SJSA1 (cell line): ENCODE results near the gene CLTCL1. TPM values are rescaled to one million over a fixed set of nuclear protein-coding genes. Genes with fewer than 3 reads are reported as not detected.
"Not testable (repeated sequence)": the region's sequence is repeated elsewhere in the genome, so short reads cannot be mapped to it uniquely, and the experiment has no call there.

Experiments
- DNase-seq, 2 experiments: peaks; one replicate each; pipeline ENCODE4 v3.0.0-alpha.2; 2015 to 2020; ENCODE audit warnings: low spot score in 2 of 2, low read depth in 1 of 2
- H3K27ac ChIP-seq: fragments of 250-450 bp; sonication (Bioruptor Pico); 2 replicates; pipeline ENCODE4 v1.5.1; 2020; ENCODE audit warnings: mild to moderate bottlenecking, moderate library complexity
- H3K27me3 ChIP-seq: fragments of 250-450 bp; sonication (Bioruptor Pico); replicated peaks from 2 replicates; pipeline ENCODE4 v1.5.1; 2020; ENCODE audit warnings: mild to moderate bottlenecking, moderate library complexity
- H3K36me3 ChIP-seq: fragments of 250-450 bp; sonication (Bioruptor Pico); 2 replicates; pipeline ENCODE4 v1.5.1; 2020; ENCODE audit warnings: mild to moderate bottlenecking
- H3K4me1 ChIP-seq: fragments of 250-450 bp; sonication (Bioruptor Pico); replicated peaks from 2 replicates; pipeline ENCODE4 v1.6.1; 2021; ENCODE audit warnings: mild to moderate bottlenecking
- H3K4me3 ChIP-seq: fragments of 250-450 bp; sonication (Bioruptor Pico); 2 replicates; pipeline ENCODE4 v1.5.1; 2020; ENCODE audit warnings: mild to moderate bottlenecking
- H3K9me3 ChIP-seq: fragments of 250-450 bp; sonication (Bioruptor Pico); replicated peaks from 2 replicates; pipeline ENCODE4 v1.5.1; 2020; ENCODE audit warnings: mild to moderate bottlenecking
- total RNA-seq: library from RNA; depleted of rRNA; stranded (reverse); fragments of >200 nt; shearing (Covaris generic); gene quantifications from 2 replicates; pipeline ENCODE4 v1.2.3, GENCODE V29; 2014

CLTCL1 gene
- total RNA-seq, 1 experiment from 2014 or later = 17.1 TPM

GRCh38 chr22:19256362-19256761, 35.2 kb downstream of the CLTCL1 start:
- H3K4me3 ChIP-seq, H3K4me1 ChIP-seq, H3K9me3 ChIP-seq, H3K27me3 ChIP-seq, H3K27ac ChIP-seq, DNase-seq: not testable (repeated sequence)
- peaks cover 27% of the 10 kb centered on the region for H3K36me3 ChIP-seq

GRCh38 chr22:19253143-19253542, 38.4 kb downstream of the CLTCL1 start:
- Histone ChIP-seq H3K4me3 (no peak overlapping the region), H3K4me1 (no peaks in the 10 kb centered on the region), H3K27ac (no peak overlapping the region), H3K36me3 (peaks cover 30% of the 10 kb centered on the region), H3K9me3 (no peaks in the 10 kb centered on the region), H3K27me3 (no peaks in the 10 kb centered on the region)
- DNase-seq = no peak

- Histone ChIP-seq H3K27ac (no peak overlapping the region), H3K9me3 (no peaks in the 10 kb centered on the region), H3K4me1 (no peaks in the 10 kb centered on the region), H3K4me3 (no peak overlapping the region), H3K36me3 (peaks cover 21% of the 10 kb centered on the region), H3K27me3 (no peaks in the 10 kb centered on the region)
- no peak for DNase-seq
Observed at GRCh38 chr22:19244600-19245352, 46.7 kb downstream of the CLTCL1 start.

GRCh38 chr22:19242699-19243098, 48.8 kb downstream of the CLTCL1 start:
- no peak for DNase-seq
- H3K9me3 ChIP-seq = no peaks in the 10 kb centered on the region
- no peak overlapping the region for H3K27ac ChIP-seq
- H3K4me3 ChIP-seq = no peak overlapping the region
- H3K4me1 ChIP-seq = no peaks in the 10 kb centered on the region
- H3K27me3 ChIP-seq = no peaks in the 10 kb centered on the region
- peaks cover 17% of the 10 kb centered on the region for H3K36me3 ChIP-seq

- H3K27me3 ChIP-seq = no peaks in the 10 kb centered on the region
- H3K36me3 ChIP-seq = peaks cover 17% of the 10 kb centered on the region
- no peak overlapping the region for H3K27ac ChIP-seq
- H3K4me3 ChIP-seq = no peak overlapping the region
- DNase-seq = no peak
- no peaks in the 10 kb centered on the region for H3K9me3 ChIP-seq
- no peaks in the 10 kb centered on the region for H3K4me1 ChIP-seq
Observed at GRCh38 chr22:19241593-19241906, 50.0 kb downstream of the CLTCL1 start.

- Histone ChIP-seq H3K36me3 (peaks cover 16% of the 10 kb centered on the region), H3K27me3 (no peaks in the 10 kb centered on the region), H3K27ac (no peak overlapping the region), H3K4me1 (no peaks in the 10 kb centered on the region), H3K4me3 (no peak overlapping the region), H3K9me3 (no peaks in the 10 kb centered on the region)
- DNase-seq = no peak
Observed at GRCh38 chr22:19240813-19241592, 50.5 kb downstream of the CLTCL1 start.

- no peak for DNase-seq
- H3K27ac ChIP-seq = no peak overlapping the region
- peaks cover 25% of the 10 kb centered on the region for H3K36me3 ChIP-seq
- no peak overlapping the region for H3K4me3 ChIP-seq
- no peaks in the 10 kb centered on the region for H3K9me3 ChIP-seq
- no peaks in the 10 kb centered on the region for H3K27me3 ChIP-seq
- H3K4me1 ChIP-seq = no peaks in the 10 kb centered on the region
Observed at GRCh38 chr22:19239464-19239863, 52.1 kb downstream of the CLTCL1 start.

GRCh38 chr22:19238900-19239299, 52.6 kb downstream of the CLTCL1 start:
- no peaks in the 10 kb centered on the region for H3K9me3 ChIP-seq
- H3K36me3 ChIP-seq = peaks cover 30% of the 10 kb centered on the region
- no peak overlapping the region for H3K27ac ChIP-seq
- no peak for DNase-seq
- no peak overlapping the region for H3K4me3 ChIP-seq
- no peaks in the 10 kb centered on the region for H3K27me3 ChIP-seq
- no peaks in the 10 kb centered on the region for H3K4me1 ChIP-seq

GRCh38 chr22:19235874-19236273, 55.6 kb downstream of the CLTCL1 start:
- H3K27ac ChIP-seq = no peak overlapping the region
- H3K36me3 ChIP-seq = peaks cover 55% of the 10 kb centered on the region
- no peaks in the 10 kb centered on the region for H3K9me3 ChIP-seq
- H3K4me1 ChIP-seq = no peaks in the 10 kb centered on the region
- no peaks in the 10 kb centered on the region for H3K27me3 ChIP-seq
- H3K4me3 ChIP-seq = no peak overlapping the region
- no peak for DNase-seq

GRCh38 chr22:19234126-19234896, 57.2 kb downstream of the CLTCL1 start:
- H3K27ac ChIP-seq = no peak overlapping the region

GRCh38 chr22:19233189-19233661, 58.3 kb downstream of the CLTCL1 start:
- H3K27ac ChIP-seq = no peak overlapping the region
- no peaks in the 10 kb centered on the region for H3K4me1 ChIP-seq
- no peaks in the 10 kb centered on the region for H3K9me3 ChIP-seq
- no peak for DNase-seq
- no peaks in the 10 kb centered on the region for H3K27me3 ChIP-seq
- no peak overlapping the region for H3K4me3 ChIP-seq
- peaks cover 69% of the 10 kb centered on the region for H3K36me3 ChIP-seq

More at GRCh38 chr22:19234126-19234896, 57.2 kb downstream of the CLTCL1 start:
- DNase-seq = no peak
- Histone ChIP-seq H3K4me3 (no peak overlapping the region), H3K36me3 (peaks cover 61% of the 10 kb centered on the region), H3K4me1 (no peaks in the 10 kb centered on the region), H3K27me3 (no peaks in the 10 kb centered on the region), H3K9me3 (no peaks in the 10 kb centered on the region)

GRCh38 chr22:19232623-19233022, 58.9 kb downstream of the CLTCL1 start:
- no peak for DNase-seq
- Histone ChIP-seq H3K36me3 (peaks cover 74% of the 10 kb centered on the region), H3K27ac (no peak overlapping the region), H3K4me3 (no peak overlapping the region), H3K27me3 (no peaks in the 10 kb centered on the region), H3K4me1 (no peaks in the 10 kb centered on the region), H3K9me3 (no peaks in the 10 kb centered on the region)

- Histone ChIP-seq H3K4me1 (no peaks in the 10 kb centered on the region), H3K36me3 (peaks cover 70% of the 10 kb centered on the region)
Observed at GRCh38 chr22:19231986-19232385, 59.5 kb downstream of the CLTCL1 start.

GRCh38 chr22:19229600-19229999, 61.9 kb downstream of the CLTCL1 start:
- no peaks in the 10 kb centered on the region for H3K4me1 ChIP-seq
- no peak for DNase-seq
- H3K4me3 ChIP-seq = no peak overlapping the region
- H3K9me3 ChIP-seq = no peaks in the 10 kb centered on the region
- H3K27ac ChIP-seq = no peak overlapping the region
- peaks cover 84% of the 10 kb centered on the region for H3K36me3 ChIP-seq
- H3K27me3 ChIP-seq = no peaks in the 10 kb centered on the region

More at GRCh38 chr22:19231986-19232385, 59.5 kb downstream of the CLTCL1 start:
- Histone ChIP-seq H3K27ac (no peak overlapping the region), H3K27me3 (no peaks in the 10 kb centered on the region), H3K9me3 (no peaks in the 10 kb centered on the region), H3K4me3 (no peak overlapping the region)
- no peak for DNase-seq
